ENCODE results near the gene NCKAP5. TPM values are rescaled to one million over a fixed set of nuclear protein-coding genes. Genes with fewer than 3 reads are reported as not detected.

The NCKAP5 gene
- total RNA-seq, 5 donors from 2014 or later (not counting 1 experiment from before 2014, with no cell fraction given) = 0.06 TPM; not detected in 4

GRCh38 chr2:133416146-133416545 is 152.1 kb downstream of the NCKAP5 start:
- Histone ChIP-seq H3K9me3 (no peaks in the 10 kb centered on the region), H3K4me1 (ENCODE audit: control insufficient read depth in 1 of 2, extremely low read depth in 1 of 2, insufficient read depth in 2 of 2, low read length in 2 of 2) (no peaks in the 10 kb centered on the region), H3K4me3 (ENCODE audit: control insufficient read depth in 1 of 2, extremely low read depth in 1 of 2, low read length in 1 of 2) (no peak overlapping the region), H3K27ac (ENCODE audit: low read length) (no peak overlapping the region), H3K27me3 (replicated peaks in 1 of 2; ENCODE audit: control insufficient read depth in 2 of 2, extremely low read depth in 1 of 2, insufficient read depth in 2 of 2, low read length in 1 of 2) (no peaks in the 10 kb centered on the region), H3K36me3 (ENCODE audit: control insufficient read depth in 2 of 2, extremely low read depth in 1 of 2, insufficient read depth in 1 of 2, low read length in 1 of 2) (no peaks in the 10 kb centered on the region)
- ChIA-PET POLR2A (no interaction called here), CTCF (no interaction called here)
- Mint-ChIP-seq H3K27me3 (peaks cover 0 to 7% of the 10 kb centered on the region in 2 donors), H3K4me1 (no peaks in the 10 kb centered on the region), H3K4me3 (no peak overlapping the region), H3K36me3 (no peaks in the 10 kb centered on the region), H3K9me3 (peaks cover 0 to 5% (median 2%) of the 10 kb centered on the region in 3 donors), H3K27ac (no peak overlapping the region)
- DNase-seq = no peak
- WGBS (ENCODE audit: insufficient coverage) = no CpG with 5 or more reads among the region's 2 CpGs
- ATAC-seq (replicated peaks in 1 of 4) = no peak

- H3K27me3 ChIP-seq (replicated peaks in 1 of 2; ENCODE audit: control insufficient read depth in 2 of 2, extremely low read depth in 1 of 2, insufficient read depth in 2 of 2, low read length in 1 of 2) = no peaks in the 10 kb centered on the region
- Mint-ChIP-seq H3K4me1 (no peaks in the 10 kb centered on the region), H3K9me3 (peaks cover 0 to 8% (median 2%) of the 10 kb centered on the region in 3 donors), H3K36me3 (no peaks in the 10 kb centered on the region), H3K27ac (no peak overlapping the region), H3K4me3 (no peak overlapping the region), H3K27me3 (peaks cover 0 to 10% of the 10 kb centered on the region in 2 donors)
- ATAC-seq (replicated peaks in 1 of 4) (no peak), DNase-seq (no peak)
- H3K36me3 ChIP-seq (ENCODE audit: control insufficient read depth in 2 of 2, extremely low read depth in 1 of 2, insufficient read depth in 1 of 2, low read length in 1 of 2) = no peaks in the 10 kb centered on the region
- CTCF ChIA-PET = no interaction called here
- H3K27ac ChIP-seq (ENCODE audit: low read length) = no peak overlapping the region
- WGBS (ENCODE audit: insufficient coverage) = 75% methylated on average over 1 of the region's 3 CpGs
- H3K4me3 ChIP-seq (ENCODE audit: control insufficient read depth in 1 of 2, extremely low read depth in 1 of 2, low read length in 1 of 2) = no peak overlapping the region
- H3K9me3 ChIP-seq = no peaks in the 10 kb centered on the region
- POLR2A ChIA-PET = no interaction called here
- no peaks in the 10 kb centered on the region for H3K4me1 ChIP-seq (ENCODE audit: control insufficient read depth in 1 of 2, extremely low read depth in 1 of 2, insufficient read depth in 2 of 2, low read length in 2 of 2)
Observed at GRCh38 chr2:133415210-133415876, 152.9 kb downstream of the NCKAP5 start.

- Histone ChIP-seq H3K4me1 (ENCODE audit: control insufficient read depth in 1 of 2, extremely low read depth in 1 of 2, insufficient read depth in 2 of 2, low read length in 2 of 2) (no peaks in the 10 kb centered on the region), H3K27me3 (replicated peaks in 1 of 2; ENCODE audit: control insufficient read depth in 2 of 2, extremely low read depth in 1 of 2, insufficient read depth in 2 of 2, low read length in 1 of 2) (no peaks in the 10 kb centered on the region), H3K4me3 (ENCODE audit: control insufficient read depth in 1 of 2, extremely low read depth in 1 of 2, low read length in 1 of 2) (no peak overlapping the region), H3K36me3 (ENCODE audit: control insufficient read depth in 2 of 2, extremely low read depth in 1 of 2, insufficient read depth in 1 of 2, low read length in 1 of 2) (no peaks in the 10 kb centered on the region), H3K27ac (ENCODE audit: low read length) (no peak overlapping the region), H3K9me3 (no peaks in the 10 kb centered on the region)
- ChIA-PET POLR2A (no interaction called here), CTCF (no interaction called here)
- no peak for DNase-seq
- peaks cover 0 to 11% (median 2%) of the 10 kb centered on the region in 3 donors for H3K9me3 Mint-ChIP-seq
- WGBS (ENCODE audit: insufficient coverage) = 82% methylated on average over 4 of the region's 6 CpGs
- no peak for ATAC-seq (replicated peaks in 1 of 4)
- peaks cover 0 to 9% of the 10 kb centered on the region in 2 donors for H3K27me3 Mint-ChIP-seq
- no peaks in the 10 kb centered on the region for H3K36me3 Mint-ChIP-seq
- no peak overlapping the region for H3K4me3 Mint-ChIP-seq
- H3K27ac Mint-ChIP-seq = no peak overlapping the region
- H3K4me1 Mint-ChIP-seq = no peaks in the 10 kb centered on the region
Observed at GRCh38 chr2:133414486-133415209, 153.6 kb downstream of the NCKAP5 start.

GRCh38 chr2:133413863-133414262 is 154.4 kb downstream of the NCKAP5 start:
- ChIA-PET POLR2A (no interaction called here), CTCF (interaction anchor here in 1 of 2 donors (0.6 to 1.0 kb wide), 2 partner anchors 9 to 18 kb away, joined by 3 read pairs; no protein-coding TSS in a partner anchor)
- no CpG with 5 or more reads among the region's 3 CpGs for WGBS (ENCODE audit: insufficient coverage)
- no peaks in the 10 kb centered on the region for H3K27me3 ChIP-seq (replicated peaks in 1 of 2; ENCODE audit: control insufficient read depth in 2 of 2, extremely low read depth in 1 of 2, insufficient read depth in 2 of 2, low read length in 1 of 2)
- H3K4me3 ChIP-seq (ENCODE audit: control insufficient read depth in 1 of 2, extremely low read depth in 1 of 2, low read length in 1 of 2) = no peak overlapping the region
- no peaks in the 10 kb centered on the region for H3K4me1 ChIP-seq (ENCODE audit: control insufficient read depth in 1 of 2, extremely low read depth in 1 of 2, insufficient read depth in 2 of 2, low read length in 2 of 2)
- ATAC-seq (replicated peaks in 1 of 4) = no peak
- DNase-seq = no peak
- H3K36me3 Mint-ChIP-seq = no peaks in the 10 kb centered on the region
- H3K9me3 ChIP-seq = no peaks in the 10 kb centered on the region
- H3K9me3 Mint-ChIP-seq = peaks cover 0 to 8% (median 2%) of the 10 kb centered on the region in 3 donors
- no peaks in the 10 kb centered on the region for H3K4me1 Mint-ChIP-seq
- no peak overlapping the region for H3K4me3 Mint-ChIP-seq
- no peak overlapping the region for H3K27ac ChIP-seq (ENCODE audit: low read length)
- no peaks in the 10 kb centered on the region for H3K36me3 ChIP-seq (ENCODE audit: control insufficient read depth in 2 of 2, extremely low read depth in 1 of 2, insufficient read depth in 1 of 2, low read length in 1 of 2)
- no peak overlapping the region for H3K27ac Mint-ChIP-seq
- peaks cover 0 to 7% of the 10 kb centered on the region in 2 donors for H3K27me3 Mint-ChIP-seq

- peaks cover 0 to 7% of the 10 kb centered on the region in 2 donors for H3K27me3 Mint-ChIP-seq
- peaks cover 0 to 8% (median 2%) of the 10 kb centered on the region in 3 donors for H3K9me3 Mint-ChIP-seq
- no peak overlapping the region for H3K4me3 Mint-ChIP-seq
- Histone ChIP-seq H3K4me3 (ENCODE audit: control insufficient read depth in 1 of 2, extremely low read depth in 1 of 2, low read length in 1 of 2) (no peak overlapping the region), H3K27ac (ENCODE audit: low read length) (no peak overlapping the region), H3K27me3 (replicated peaks in 1 of 2; ENCODE audit: control insufficient read depth in 2 of 2, extremely low read depth in 1 of 2, insufficient read depth in 2 of 2, low read length in 1 of 2) (peaks cover 0 to 2% of the 10 kb centered on the region in 2 experiments), H3K4me1 (ENCODE audit: control insufficient read depth in 1 of 2, extremely low read depth in 1 of 2, insufficient read depth in 2 of 2, low read length in 2 of 2) (no peaks in the 10 kb centered on the region), H3K36me3 (ENCODE audit: control insufficient read depth in 2 of 2, extremely low read depth in 1 of 2, insufficient read depth in 1 of 2, low read length in 1 of 2) (no peaks in the 10 kb centered on the region), H3K9me3 (no peaks in the 10 kb centered on the region)
- no peaks in the 10 kb centered on the region for H3K4me1 Mint-ChIP-seq
- no peak for DNase-seq
- POLR2A ChIA-PET = no interaction called here
- CTCF ChIA-PET = no interaction called here
- no peaks in the 10 kb centered on the region for H3K36me3 Mint-ChIP-seq
- ATAC-seq (replicated peaks in 1 of 4) = no peak
- H3K27ac Mint-ChIP-seq = no peak overlapping the region
Observed at GRCh38 chr2:133412694-133413093, 155.6 kb downstream of the NCKAP5 start.

- Histone ChIP-seq H3K27ac (ENCODE audit: low read length) (no peak overlapping the region), H3K4me1 (ENCODE audit: control insufficient read depth in 1 of 2, extremely low read depth in 1 of 2, insufficient read depth in 2 of 2, low read length in 2 of 2) (no peaks in the 10 kb centered on the region), H3K27me3 (replicated peaks in 1 of 2; ENCODE audit: control insufficient read depth in 2 of 2, extremely low read depth in 1 of 2, insufficient read depth in 2 of 2, low read length in 1 of 2) (peaks cover 0 to 2% of the 10 kb centered on the region in 2 experiments), H3K36me3 (ENCODE audit: control insufficient read depth in 2 of 2, extremely low read depth in 1 of 2, insufficient read depth in 1 of 2, low read length in 1 of 2) (no peaks in the 10 kb centered on the region), H3K9me3 (no peaks in the 10 kb centered on the region), H3K4me3 (ENCODE audit: control insufficient read depth in 1 of 2, extremely low read depth in 1 of 2, low read length in 1 of 2) (no peak overlapping the region)
- no peaks in the 10 kb centered on the region for H3K4me1 Mint-ChIP-seq
- peaks cover 0 to 8% (median 2%) of the 10 kb centered on the region in 3 donors for H3K9me3 Mint-ChIP-seq
- H3K27ac Mint-ChIP-seq = no peak overlapping the region
- POLR2A ChIA-PET = no interaction called here
- no peak for ATAC-seq (replicated peaks in 1 of 4)
- no peaks in the 10 kb centered on the region for H3K36me3 Mint-ChIP-seq
- 58% methylated on average over 4 of the region's 6 CpGs for WGBS (ENCODE audit: insufficient coverage)
- peaks cover 0 to 7% of the 10 kb centered on the region in 2 donors for H3K27me3 Mint-ChIP-seq
- CTCF ChIA-PET = no interaction called here
- no peak overlapping the region for H3K4me3 Mint-ChIP-seq
- no peak for DNase-seq
Observed at GRCh38 chr2:133411857-133412256, 156.4 kb downstream of the NCKAP5 start.

Measured in T-cell (primary cell).